GM12873 (cell line): ENCODE measurements around the gene SLC16A7.

Experiments used
- TF ChIP-seq, protein P1 (sequence below): IDR thresholded peaks from 2 replicates; pipeline ENCODE4 v1.5.1; 2012; ENCODE audit warnings: low read depth, mild to moderate bottlenecking, moderate library complexity, low read length, control low read depth; ENCODE audit not compliant: insufficient read depth; ENCODE audit errors: missing control alignments

Gene SLC16A7

GRCh38 chr12:59699421-59700152, 103.8 kb downstream of the SLC16A7 start:
- TF ChIP-seq, protein P1, sequence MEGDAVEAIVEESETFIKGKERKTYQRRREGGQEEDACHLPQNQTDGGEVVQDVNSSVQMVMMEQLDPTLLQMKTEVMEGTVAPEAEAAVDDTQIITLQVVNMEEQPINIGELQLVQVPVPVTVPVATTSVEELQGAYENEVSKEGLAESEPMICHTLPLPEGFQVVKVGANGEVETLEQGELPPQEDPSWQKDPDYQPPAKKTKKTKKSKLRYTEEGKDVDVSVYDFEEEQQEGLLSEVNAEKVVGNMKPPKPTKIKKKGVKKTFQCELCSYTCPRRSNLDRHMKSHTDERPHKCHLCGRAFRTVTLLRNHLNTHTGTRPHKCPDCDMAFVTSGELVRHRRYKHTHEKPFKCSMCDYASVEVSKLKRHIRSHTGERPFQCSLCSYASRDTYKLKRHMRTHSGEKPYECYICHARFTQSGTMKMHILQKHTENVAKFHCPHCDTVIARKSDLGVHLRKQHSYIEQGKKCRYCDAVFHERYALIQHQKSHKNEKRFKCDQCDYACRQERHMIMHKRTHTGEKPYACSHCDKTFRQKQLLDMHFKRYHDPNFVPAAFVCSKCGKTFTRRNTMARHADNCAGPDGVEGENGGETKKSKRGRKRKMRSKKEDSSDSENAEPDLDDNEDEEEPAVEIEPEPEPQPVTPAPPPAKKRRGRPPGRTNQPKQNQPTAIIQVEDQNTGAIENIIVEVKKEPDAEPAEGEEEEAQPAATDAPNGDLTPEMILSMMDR = no peak

- TF ChIP-seq, protein P1 = no peak
Observed at GRCh38 chr12:59700153-59700450, 104.3 kb downstream of the SLC16A7 start.

- TF ChIP-seq, protein P1 = no peak
Observed at GRCh38 chr12:59708064-59708463, 112.2 kb downstream of the SLC16A7 start.

- TF ChIP-seq, protein P1 = no peak
Observed at GRCh38 chr12:59708484-59708883, 112.7 kb downstream of the SLC16A7 start.

GRCh38 chr12:59710004-59710628, 114.3 kb downstream of the SLC16A7 start:
- TF ChIP-seq, protein P1 = no peak

GRCh38 chr12:59710964-59711363, 115.1 kb downstream of the SLC16A7 start:
- TF ChIP-seq, protein P1 = no peak

DNA sequence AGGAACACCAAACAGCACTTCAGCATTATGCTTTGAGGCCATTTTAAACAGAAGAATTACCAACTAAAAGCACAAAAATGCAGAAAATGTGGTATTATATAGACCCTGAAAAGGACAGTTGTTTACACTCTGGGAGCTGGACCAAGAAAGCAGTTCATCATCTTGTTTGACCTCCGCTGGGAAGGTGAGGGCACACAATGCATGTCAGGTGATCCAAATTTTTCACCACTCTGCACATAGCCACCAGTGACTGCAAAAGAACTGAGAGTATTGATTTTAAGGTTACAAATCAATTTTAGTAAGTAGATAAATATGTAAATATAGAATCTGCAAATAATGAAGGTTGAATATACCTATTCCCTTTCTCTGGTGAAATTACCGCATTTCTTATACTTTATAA, 119.6 kb downstream of the SLC16A7 start:
- TF ChIP-seq, protein P1 = no peak
